Hematopoietic multipotent progenitor cell treated with erythropoietin and hydrocortisone succinate and interleukin-3 and kit ligand, for 6 days (in vitro differentiated cells): ENCODE measurements around the gene C19orf33.

Experiments
- DNase-seq: peaks from one replicate; pipeline ENCODE4 v3.0.0-alpha.2; 2015

The C19orf33 gene

GRCh38 chr19:38346837-38347236, 42.8 kb downstream of the C19orf33 start:
- DNase-seq = no peak

- DNase-seq = no peak
Observed at GRCh38 chr19:38350883-38351282, 46.8 kb downstream of the C19orf33 start.

- DNase-seq = no peak
Observed at GRCh38 chr19:38351865-38352395, 47.9 kb downstream of the C19orf33 start.

- no peak for DNase-seq
Observed at GRCh38 chr19:38352611-38353010, 48.6 kb downstream of the C19orf33 start.
